MCF 10A (cell line): ENCODE results near the gene SYT2. TPM values are rescaled to one million over a fixed set of nuclear protein-coding genes. Genes with fewer than 3 reads are reported as not detected.
A peak's percentile ranks its signal among the peaks of the same experiment; 100 is the strongest.
"Not testable (repeated sequence)": the region's sequence is repeated elsewhere in the genome, so short reads cannot be mapped to it uniquely, and the experiment has no call there.

ENCODE experiments used
- BruUV-seq: library from RNA; stranded (reverse); fragments of 400-500 nt; replicated peaks from 2 replicates; lab custom pipeline; 2021; lab: Mats Ljungman, UMichigan
- CTCF ChIA-PET: fragments of 300-600 bp; sonication (Branson Sonifier 250); formaldehyde crosslinking; extraction: SDS; loops from one replicate; lab custom pipeline; 2021; ENCODE audit warnings: antibody characterized with exemption, inconsistent platforms; lab: Yijun Ruan, JAX
- POLR2A ChIA-PET: fragments of 300-600, 350-650 bp; sonication (Branson Sonifier 250); formaldehyde crosslinking; extraction: SDS; loops from one replicate; lab custom pipeline; 2020; ENCODE audit warnings: antibody characterized with exemption, inconsistent platforms; lab: Yijun Ruan, JAX
- DNase-seq: peaks from one replicate; pipeline ENCODE4 v3.0.0-alpha.2; 2018; ENCODE audit not compliant: unreplicated experiment
- H3K27ac Mint-ChIP-seq: one replicate; pipeline ENCODE4 v1.8.0; 2022; ENCODE audit warnings: mild to moderate bottlenecking, low read depth, mixed read lengths; ENCODE audit not compliant: unreplicated experiment
- H3K27me3 Mint-ChIP-seq: one replicate; pipeline ENCODE4 v1.8.0; 2022; ENCODE audit warnings: mixed read lengths; ENCODE audit not compliant: insufficient read depth, unreplicated experiment
- H3K36me3 Mint-ChIP-seq: one replicate; pipeline ENCODE4 v1.8.0; 2022; ENCODE audit warnings: mild to moderate bottlenecking, moderate library complexity, mixed read lengths; ENCODE audit not compliant: insufficient read depth, unreplicated experiment
- H3K4me1 Mint-ChIP-seq: one replicate; pipeline ENCODE4 v1.8.0; 2022; ENCODE audit warnings: mixed read lengths; ENCODE audit not compliant: insufficient read depth, unreplicated experiment
- H3K4me3 Mint-ChIP-seq: one replicate; pipeline ENCODE4 v1.8.0; 2022; ENCODE audit warnings: mild to moderate bottlenecking, moderate library complexity, mixed read lengths; ENCODE audit not compliant: unreplicated experiment
- H3K9me3 Mint-ChIP-seq: one replicate; pipeline ENCODE4 v1.8.0; 2022; ENCODE audit warnings: mixed read lengths; ENCODE audit not compliant: unreplicated experiment
- CTCF ChIP-seq: fragments of 200-600 bp; IDR thresholded peaks from one replicate; pipeline ENCODE4 v1.8.0; 2022; ENCODE audit warnings: antibody characterized with exemption, mild to moderate bottlenecking; ENCODE audit not compliant: unreplicated experiment
- intact Hi-C: fragments of 100-400 bp; cut with micrococcal nuclease; formaldehyde crosslinking; loops from 2 replicates; pipeline ENCODE4 v1.14.1; 2022
- total RNA-seq: library from RNA; stranded (reverse); gene quantifications from 2 replicates; pipeline ENCODE4 v1.2.3, GENCODE V29; 2022

Gene SYT2
- total RNA-seq, 1 experiment from 2014 or later = not detected

GRCh38 chr1:202584707-202585589 is 125.3 kb downstream of the SYT2 start:
- BruUV-seq = no TSS peak
- no peak overlapping the region for H3K4me3 Mint-ChIP-seq
- no peaks in the 10 kb centered on the region for H3K27me3 Mint-ChIP-seq
- intact Hi-C loops = no loop called here
- no peak for DNase-seq
- H3K9me3 Mint-ChIP-seq = peaks cover 7% of the 10 kb centered on the region
- peaks cover 11% of the 10 kb centered on the region for H3K36me3 Mint-ChIP-seq
- no peak for TF ChIP-seq CTCF
- peaks cover 55% of the 10 kb centered on the region for H3K4me1 Mint-ChIP-seq
- CTCF ChIA-PET = interaction anchor here (0.6 to 2.5 kb wide), 7 partner anchors 13 to 121 kb away, joined by 3 to 23 read pairs (median 4); no protein-coding TSS in a partner anchor
- no peak overlapping the region for H3K27ac Mint-ChIP-seq
- POLR2A ChIA-PET = interaction anchor here (9.3 kb wide), 1 partner anchor 7 kb away, joined by 146 read pairs; no protein-coding TSS in a partner anchor

- Mint-ChIP-seq H3K36me3 (peaks cover 15% of the 10 kb centered on the region), H3K4me1 (peaks cover 45% of the 10 kb centered on the region)
- CTCF ChIA-PET = interaction anchor here (0.9 to 2.9 kb wide), 4 partner anchors 11 to 118 kb away, joined by 3 to 15 read pairs (median 4); no protein-coding TSS in a partner anchor
- intact Hi-C loops, BruUV-seq, H3K27me3 Mint-ChIP-seq, DNase-seq, H3K4me3 Mint-ChIP-seq, H3K27ac Mint-ChIP-seq, H3K9me3 Mint-ChIP-seq: not testable (repeated sequence)
- POLR2A ChIA-PET = interaction anchor here (0.5 to 9.4 kb wide), 2 partner anchors 7 to 659 kb away, joined by 3 to 146 read pairs; no protein-coding TSS in a partner anchor
Observed at GRCh38 chr1:202582350-202582749, 127.9 kb downstream of the SYT2 start.

- peaks cover 42% of the 10 kb centered on the region for H3K4me1 Mint-ChIP-seq
- TF ChIP-seq CTCF = no peak
- H3K27me3 Mint-ChIP-seq = no peaks in the 10 kb centered on the region
- CTCF ChIA-PET = interaction anchor here (0.6 to 0.7 kb wide), 2 partner anchors 131 to 345 kb away, joined by 3 read pairs; no protein-coding TSS in a partner anchor
- H3K9me3 Mint-ChIP-seq = peaks cover 7% of the 10 kb centered on the region
- no peak overlapping the region for H3K4me3 Mint-ChIP-seq
- no peak overlapping the region for H3K27ac Mint-ChIP-seq
- no TSS peak for BruUV-seq
- peaks cover 15% of the 10 kb centered on the region for H3K36me3 Mint-ChIP-seq
- POLR2A ChIA-PET = interaction anchor here (9.4 kb wide), 1 partner anchor 9 kb away, joined by 146 read pairs; no protein-coding TSS in a partner anchor
- DNase-seq = no peak
- intact Hi-C loops = no loop called here
Observed at GRCh38 chr1:202580619-202581018, 129.6 kb downstream of the SYT2 start.

- POLR2A ChIA-PET = interaction anchor here (0.6 to 9.4 kb wide), 2 partner anchors 10 to 995 kb away, joined by 4 to 146 read pairs; no protein-coding TSS in a partner anchor
Observed at GRCh38 chr1:202579806-202580205, 130.4 kb downstream of the SYT2 start.

More at GRCh38 chr1:202579806-202580205, 130.4 kb downstream of the SYT2 start:
- Mint-ChIP-seq H3K9me3 (peaks cover 7% of the 10 kb centered on the region), H3K27ac (no peak overlapping the region), H3K36me3 (peaks cover 15% of the 10 kb centered on the region), H3K4me3 (no peak overlapping the region), H3K4me1 (peaks cover 41% of the 10 kb centered on the region), H3K27me3 (no peaks in the 10 kb centered on the region)
- peak; percentile 56 for DNase-seq
- BruUV-seq = no TSS peak
- intact Hi-C loops = no loop called here
- TF ChIP-seq CTCF = no peak
- CTCF ChIA-PET = interaction anchor here (0.6 to 2.7 kb wide), 4 partner anchors 13 to 344 kb away, joined by 3 to 17 read pairs (median 4); no protein-coding TSS in a partner anchor
